ENCODE results near the gene ZCCHC13.
"Not testable (repeated sequence)": the region's sequence is repeated elsewhere in the genome, so short reads cannot be mapped to it uniquely, and the experiment has no call there.

Gene ZCCHC13

GRCh38 chrX:74304016-74304415 lies at the start of gene ZCCHC13:
Gene ZCCHC13 (plus strand): TSS chrX:74304180. CDS start chrX:74304267, 87 bp downstream.
- DNase-seq: no peak

DNA sequence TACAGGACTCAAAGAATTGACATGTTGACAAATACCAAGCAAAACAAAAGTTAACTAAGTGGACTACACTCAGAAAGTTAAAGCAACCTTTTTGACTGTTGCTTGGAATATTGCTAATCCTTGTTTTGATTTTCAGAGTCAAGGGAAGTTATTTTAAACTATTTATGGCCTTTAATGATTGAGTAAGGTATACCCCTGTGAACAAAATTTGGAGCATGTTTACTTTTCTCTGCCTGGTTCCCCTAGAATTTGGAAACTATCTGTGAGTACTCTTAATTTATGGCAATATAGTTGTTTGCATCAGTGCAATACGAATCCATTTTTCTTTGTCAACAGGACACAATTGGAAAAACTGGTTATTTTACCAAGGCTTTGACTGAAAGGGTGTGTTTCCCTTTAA lies 45.9 kb upstream of the ZCCHC13 start:
- DNase-seq: not testable (repeated sequence)

DNA sequence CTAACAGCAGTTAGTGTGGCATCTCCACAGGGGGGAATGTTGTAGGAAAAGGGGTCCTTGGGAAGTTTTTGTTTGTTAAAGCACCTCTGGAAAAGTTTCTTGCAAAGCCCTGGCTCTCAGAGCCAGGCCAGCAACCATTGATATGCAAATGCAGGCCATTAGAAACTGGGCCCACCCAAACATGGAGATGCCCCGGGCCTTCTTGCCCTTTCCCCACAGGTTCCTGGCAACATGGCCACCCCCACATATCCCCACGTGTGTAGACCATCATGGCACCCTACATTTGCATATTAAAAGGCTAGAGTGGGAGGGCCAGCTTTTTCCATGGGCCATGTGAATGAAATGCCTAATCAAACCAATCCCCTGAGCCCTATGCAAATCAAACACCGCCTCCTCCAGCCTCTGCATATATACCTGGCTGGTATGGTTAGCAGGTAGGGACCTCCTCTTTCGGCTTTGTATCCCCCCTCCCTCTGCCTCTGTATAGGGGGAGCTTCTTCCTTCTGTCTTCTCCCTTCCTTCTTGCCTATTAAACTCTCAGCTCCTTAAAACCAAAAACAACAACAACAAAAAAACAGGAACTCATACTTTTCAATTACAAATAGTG lies 44.0 kb upstream of the ZCCHC13 start:
- no peak for DNase-seq

GRCh38 chrX:74262452-74263209 lies 41.3 kb upstream of the ZCCHC13 start:
- DNase-seq: no peak

GRCh38 chrX:74270393-74270792 lies 33.6 kb upstream of the ZCCHC13 start:
- no peak for DNase-seq

DNA sequence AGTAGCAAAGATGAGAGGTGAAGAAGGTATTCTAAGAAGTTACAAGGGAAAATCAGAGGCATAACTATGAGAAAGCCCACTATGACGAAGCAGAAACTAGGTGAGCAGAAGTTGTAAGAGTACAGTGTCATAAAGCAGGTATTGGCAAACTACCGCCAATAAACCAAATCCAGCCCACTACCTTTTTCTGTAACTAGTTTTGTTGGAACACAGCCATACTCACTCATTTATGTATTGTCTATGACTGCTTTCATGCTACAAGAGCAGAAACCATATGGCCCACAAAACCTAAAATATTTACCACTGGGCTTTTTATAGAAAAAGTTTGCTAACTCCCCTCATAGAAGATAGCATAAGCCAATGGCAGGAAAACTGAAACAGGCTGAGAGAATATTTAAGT lies 31.8 kb upstream of the ZCCHC13 start:
- DNase-seq: no peak

DNA sequence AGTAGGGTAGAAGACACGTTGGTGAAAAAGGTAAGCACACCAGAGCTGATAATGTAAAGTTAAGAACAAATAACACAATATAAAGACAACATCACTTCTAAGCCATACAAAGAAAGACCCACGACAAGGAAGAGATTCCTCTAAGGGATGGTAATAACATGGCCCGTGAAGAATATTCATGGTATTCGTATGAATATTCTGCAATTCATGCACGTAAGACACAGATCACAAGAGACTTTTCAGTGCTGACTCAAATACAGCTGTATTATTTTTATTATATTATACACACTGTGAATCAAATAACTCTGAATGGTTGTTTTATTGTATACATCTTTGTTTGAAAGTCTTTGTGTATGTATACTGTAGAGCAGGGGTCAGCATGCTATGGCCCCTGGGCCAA lies 29.5 kb upstream of the ZCCHC13 start:
- DNase-seq: no peak

- no peak for DNase-seq
Measured at GRCh38 chrX:74277320-74277719, 26.7 kb upstream of the ZCCHC13 start.

- no peak for DNase-seq
Measured at GRCh38 chrX:74277846-74278245, 26.1 kb upstream of the ZCCHC13 start.

- no peak for DNase-seq
Measured at GRCh38 chrX:74280759-74281158, 23.2 kb upstream of the ZCCHC13 start.

DNA sequence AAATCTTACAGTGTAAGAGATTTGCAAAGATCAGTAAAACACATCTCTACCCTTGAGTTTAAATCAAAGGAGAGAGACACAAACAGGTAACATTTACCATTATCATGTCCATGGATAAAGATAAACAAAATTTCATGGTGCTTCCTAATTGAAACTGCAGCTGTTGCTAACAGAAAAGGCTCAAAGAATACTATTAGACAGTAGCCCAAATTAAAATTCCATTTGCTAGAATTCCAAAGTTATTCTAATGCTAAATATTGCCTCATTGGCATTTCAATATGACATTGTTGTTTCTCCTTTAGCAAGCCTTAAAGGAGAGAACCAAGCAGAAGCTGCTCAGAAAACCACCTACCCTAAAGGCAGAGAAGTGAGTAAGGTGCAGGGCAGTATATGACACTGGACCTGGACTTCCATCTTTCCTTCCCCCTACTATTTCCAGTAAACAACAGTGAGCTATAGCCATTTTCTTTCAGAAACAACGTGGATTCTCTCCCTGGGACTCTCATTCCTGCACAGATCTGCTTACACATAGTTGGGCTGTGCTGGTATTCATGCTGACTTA lies 19.5 kb upstream of the ZCCHC13 start:
- DNase-seq: no peak

GRCh38 chrX:74286950-74287740 lies 16.8 kb upstream of the ZCCHC13 start:
- DNase-seq: no peak

DNA sequence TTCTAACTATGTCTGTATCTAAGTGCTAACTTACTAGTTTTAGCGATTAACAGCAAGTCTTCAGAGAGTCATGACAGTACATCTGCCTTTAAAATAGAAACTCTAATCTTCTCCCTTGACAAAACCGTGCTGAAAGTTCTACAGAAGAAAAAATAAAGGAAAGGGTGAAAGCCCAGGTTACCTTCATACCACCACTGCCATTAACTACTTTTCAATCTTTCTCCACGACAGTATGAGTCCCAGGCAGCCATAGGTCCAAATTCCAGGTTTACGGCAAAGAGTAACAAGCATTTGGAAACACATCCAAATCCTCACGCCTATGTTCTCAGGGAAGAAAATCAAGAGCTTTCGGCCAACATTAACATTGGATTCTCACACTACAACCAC lies 12.4 kb upstream of the ZCCHC13 start:
- DNase-seq: no peak

- DNase-seq: no peak
Measured at GRCh38 chrX:74291964-74292807, 11.8 kb upstream of the ZCCHC13 start.

- DNase-seq: no peak
Measured at GRCh38 chrX:74292808-74293123, 11.2 kb upstream of the ZCCHC13 start.

- no peak for DNase-seq
Measured at GRCh38 chrX:74293343-74293946, 10.5 kb upstream of the ZCCHC13 start.

DNA sequence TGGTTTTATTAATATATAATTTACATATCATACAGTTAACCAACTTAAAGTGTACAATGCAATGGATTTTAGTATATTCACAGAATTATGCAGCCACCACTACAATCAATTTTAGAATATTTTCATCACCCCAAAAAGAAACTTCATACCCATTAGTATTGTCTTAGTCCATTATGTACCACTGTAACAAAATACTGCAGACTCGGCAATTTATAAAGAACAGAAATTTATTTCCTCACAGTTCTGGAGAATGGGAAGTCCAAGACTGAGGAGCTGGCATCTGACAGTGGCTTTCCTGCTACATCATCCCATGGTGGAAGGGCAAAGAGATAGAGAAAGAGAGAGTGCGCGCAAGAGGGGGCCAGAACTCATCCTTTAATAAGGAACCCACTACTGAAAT lies 8.9 kb upstream of the ZCCHC13 start:
- DNase-seq: no peak

GRCh38 chrX:74297766-74298165 lies 6.2 kb upstream of the ZCCHC13 start:
- DNase-seq: no peak

- DNase-seq: no peak
Measured at GRCh38 chrX:74300869-74301268, 3.1 kb upstream of the ZCCHC13 start.

- DNase-seq: no peak
Measured at GRCh38 chrX:74318672-74319071, 14.7 kb downstream of the ZCCHC13 start.

- DNase-seq: not testable (repeated sequence)
Measured at GRCh38 chrX:74319321-74319720, 15.3 kb downstream of the ZCCHC13 start.

DNA sequence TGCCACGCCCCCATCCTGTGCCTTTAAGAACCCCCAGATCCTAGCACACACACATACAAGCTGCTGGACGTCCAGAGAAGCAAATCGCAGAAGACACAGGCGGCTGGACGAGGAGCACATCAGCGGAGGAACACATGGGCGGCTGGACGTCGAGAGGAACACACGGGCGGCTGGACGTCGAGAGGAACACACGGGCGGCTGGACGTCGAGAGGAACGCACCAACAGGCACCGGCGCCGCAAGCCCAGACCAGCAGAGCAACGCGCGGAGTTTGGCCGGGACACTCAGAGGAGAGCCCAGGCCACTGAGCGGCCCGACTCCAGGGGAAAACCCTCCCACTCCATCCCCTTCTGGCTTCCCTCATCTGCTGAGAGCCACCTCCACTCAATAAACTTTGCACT lies 17.2 kb downstream of the ZCCHC13 start:
- DNase-seq: no peak
